Dermis microvascular lymphatic vessel endothelial cell (primary cell): ENCODE data around the gene ARMCX6. TPM values are rescaled to one million over a fixed set of nuclear protein-coding genes. Genes with fewer than 3 reads are reported as not detected.
"Not testable (repeated sequence)": the region's sequence is repeated elsewhere in the genome, so short reads cannot be mapped to it uniquely, and the experiment has no call there.

Experiments
- DNase-seq, 2 donors: peaks; one replicate each; pipeline versions ENCODE4 v3.0.0 to v3.0.0-alpha.2; 2010; ENCODE audit warnings: low read depth in 2 of 2
- total RNA-seq: library from RNA; depleted of rRNA; stranded (reverse); fragments of >200 nt; gene quantifications from 2 replicates; pipeline ENCODE4 v1.2.1, GENCODE V29; 2014

ARMCX6 gene
- 30.2 and 36.9 TPM in 2 replicates for total RNA-seq

- peak; percentile 42 to 79 for DNase-seq
Measured at GRCh38 chrX:101617211-101618191, at the start of gene ARMCX6. Gene ARMCX6 (minus strand): TSS chrX:101618000. CDS start chrX:101616620, 1,380 bp downstream.

GRCh38 chrX:101659601-101660063 is 41.8 kb upstream of the ARMCX6 start, which contains the start of gene ARMCX2:
Gene ARMCX2 (minus strand): TSS chrX:101659850. CDS start chrX:101657588, 2,262 bp downstream.
- DNase-seq = peak; percentile 33 to 57

GRCh38 chrX:101658661-101659491 is 41.1 kb upstream of the ARMCX6 start:
- peak in 1 of 2 donors; percentile 36 for DNase-seq

- no peak for DNase-seq
Measured at GRCh38 chrX:101657495-101657894, 39.7 kb upstream of the ARMCX6 start.

- DNase-seq = no peak
Measured at GRCh38 chrX:101656817-101657216, 39.0 kb upstream of the ARMCX6 start.

GRCh38 chrX:101655534-101655933 is 37.7 kb upstream of the ARMCX6 start:
- no peak for DNase-seq

- not testable (repeated sequence) for DNase-seq
Measured at GRCh38 chrX:101647716-101648115, 29.9 kb upstream of the ARMCX6 start.

- no peak for DNase-seq
Measured at GRCh38 chrX:101642093-101642492, 24.3 kb upstream of the ARMCX6 start.

- no peak for DNase-seq
Measured at GRCh38 chrX:101639583-101639982, 21.8 kb upstream of the ARMCX6 start.

GRCh38 chrX:101619364-101619763 is 1.6 kb upstream of the ARMCX6 start:
- DNase-seq = peak in 1 of 2 donors; percentile 5

GRCh38 chrX:101605728-101606127 is 12.1 kb downstream of the ARMCX6 start:
- DNase-seq = no peak

GRCh38 chrX:101605146-101605545 is 12.7 kb downstream of the ARMCX6 start:
- DNase-seq = no peak

GRCh38 chrX:101602077-101602476 is 15.7 kb downstream of the ARMCX6 start:
- no peak for DNase-seq

- not testable (repeated sequence) for DNase-seq
Measured at GRCh38 chrX:101599592-101599991, 18.2 kb downstream of the ARMCX6 start.

- peak; percentile 27 to 67 for DNase-seq
Measured at GRCh38 chrX:101595739-101596419, 21.9 kb downstream of the ARMCX6 start.

Other genes starting within 250 kb of the ARMCX6 start
- under 0.01 TPM in 1 of 2 replicates, not detected in the other for gene BTK, start 231.8 kb downstream of the ARMCX6 start, total RNA-seq
- gene RPL36A, start 227.0 kb downstream of the ARMCX6 start, total RNA-seq = 206 and 253 TPM in 2 replicates
- gene GLA, start 210.1 kb downstream of the ARMCX6 start, total RNA-seq = 23.3 and 24.4 TPM in 2 replicates
- 75.9 and 81.4 TPM in 2 replicates for gene HNRNPH2, start 209.8 kb downstream of the ARMCX6 start, total RNA-seq
- 3.3 and 3.4 TPM in 2 replicates for gene ARMCX4, start 132.5 kb downstream of the ARMCX6 start, total RNA-seq
- 48.2 and 49.3 TPM in 2 replicates for gene ARMCX1, start 67.5 kb downstream of the ARMCX6 start, total RNA-seq
- 43.1 and 61.2 TPM in 2 replicates for gene ARMCX3, start 5.2 kb upstream of the ARMCX6 start, total RNA-seq
- 29.7 and 51.2 TPM in 2 replicates for gene ARMCX2, start 41.9 kb upstream of the ARMCX6 start, total RNA-seq